ENCODE results near the gene DGKB. TPM values are rescaled to one million over a fixed set of nuclear protein-coding genes. Genes with fewer than 3 reads are reported as not detected.

DGKB gene
- polyA plus RNA-seq, 1 experiment: 0.04 TPM

- POLR2A ChIA-PET: no interaction called here
- no peak for TF ChIP-seq CTCF (IDR thresholded peaks at IDR 0.05; ENCODE audit: low read depth, low read length)
- no peak overlapping the region for H3K4me3 ChIP-seq (ENCODE audit: low read depth, low read length)
- no peaks in the 10 kb centered on the region for H3K27me3 ChIP-seq (ENCODE audit: control insufficient read depth, insufficient read depth, low read length)
- CTCF ChIA-PET: interaction anchor here (1.4 kb wide), 1 partner anchor 27 kb away, joined by 5 read pairs; no protein-coding TSS in a partner anchor
- H3K9me3 ChIP-seq (ENCODE audit: control insufficient read depth, insufficient read depth, low read length): peaks cover 7% of the 10 kb centered on the region; the same call in 1 of the 2 replicates
- no peak overlapping the region for H3K27ac ChIP-seq (ENCODE audit: low read depth, low read length)
- DNase-seq (ENCODE audit: low read depth, low spot score): no peak
These were observed 157.5 kb downstream of the DGKB start for GRCh38 chr7:14745076-14745475.

GRCh38 chr7:14740606-14741005, 161.9 kb downstream of the DGKB start:
- TF ChIP-seq CTCF (IDR thresholded peaks at IDR 0.05; ENCODE audit: low read depth, low read length): no peak
- no peak overlapping the region for H3K27ac ChIP-seq (ENCODE audit: low read depth, low read length)
- DNase-seq (ENCODE audit: low read depth, low spot score): no peak
- H3K9me3 ChIP-seq (ENCODE audit: control insufficient read depth, insufficient read depth, low read length): peaks cover 11% of the 10 kb centered on the region
- ChIA-PET POLR2A (no interaction called here), CTCF (no interaction called here)
- no peak overlapping the region for H3K4me3 ChIP-seq (ENCODE audit: low read depth, low read length)
- no peaks in the 10 kb centered on the region for H3K27me3 ChIP-seq (ENCODE audit: control insufficient read depth, insufficient read depth, low read length)

- ChIA-PET POLR2A (no interaction called here), CTCF (interaction anchor here (0.7 kb wide), 1 partner anchor 31 kb away, joined by 7 read pairs; no protein-coding TSS in a partner anchor)
- no peak for DNase-seq (ENCODE audit: low read depth, low spot score)
- H3K4me3 ChIP-seq (ENCODE audit: low read depth, low read length): no peak overlapping the region
- no peaks in the 10 kb centered on the region for H3K27me3 ChIP-seq (ENCODE audit: control insufficient read depth, insufficient read depth, low read length)
- TF ChIP-seq CTCF (IDR thresholded peaks at IDR 0.05; ENCODE audit: low read depth, low read length): no peak
- peaks cover 8% of the 10 kb centered on the region for H3K9me3 ChIP-seq (ENCODE audit: control insufficient read depth, insufficient read depth, low read length)
- H3K27ac ChIP-seq (ENCODE audit: low read depth, low read length): no peak overlapping the region
These were observed 162.7 kb downstream of the DGKB start for GRCh38 chr7:14739841-14740185.

- CTCF ChIA-PET: interaction anchor here (0.7 kb wide), 1 partner anchor 32 kb away, joined by 7 read pairs; no protein-coding TSS in a partner anchor
- no peak for DNase-seq (ENCODE audit: low read depth, low spot score)
- H3K9me3 ChIP-seq (ENCODE audit: control insufficient read depth, insufficient read depth, low read length): peaks cover 8% of the 10 kb centered on the region
These were observed 163.2 kb downstream of the DGKB start for GRCh38 chr7:14739168-14739840.

More at GRCh38 chr7:14739168-14739840, 163.2 kb downstream of the DGKB start:
- TF ChIP-seq CTCF (IDR thresholded peaks at IDR 0.05; ENCODE audit: low read depth, low read length): no peak
- H3K27ac ChIP-seq (ENCODE audit: low read depth, low read length): no peak overlapping the region
- no peaks in the 10 kb centered on the region for H3K27me3 ChIP-seq (ENCODE audit: control insufficient read depth, insufficient read depth, low read length)
- no peak overlapping the region for H3K4me3 ChIP-seq (ENCODE audit: low read depth, low read length)
- POLR2A ChIA-PET: no interaction called here

Measured in AG04450 (cell line).